GM18868 (cell line): Measurements from ENCODE around the gene BCL2A1.
"Not testable (repeated sequence)": the region's sequence is repeated elsewhere in the genome, so short reads cannot be mapped to it uniquely, and the experiment has no call there.

Experiments used
- ATAC-seq: cut with Tn5 transposase; IDR thresholded peaks from one replicate; pipeline ENCODE4 v1.9.1; 2021; ENCODE audit warnings: mild to moderate bottlenecking, moderate library complexity; ENCODE audit not compliant: unreplicated experiment

Gene BCL2A1

GRCh38 chr15:79926116-79926515 lies 44.9 kb downstream of the BCL2A1 start:
- ATAC-seq: not testable (repeated sequence)

- no peak for ATAC-seq
Observed at GRCh38 chr15:79924379-79924778, 46.6 kb downstream of the BCL2A1 start.

DNA sequence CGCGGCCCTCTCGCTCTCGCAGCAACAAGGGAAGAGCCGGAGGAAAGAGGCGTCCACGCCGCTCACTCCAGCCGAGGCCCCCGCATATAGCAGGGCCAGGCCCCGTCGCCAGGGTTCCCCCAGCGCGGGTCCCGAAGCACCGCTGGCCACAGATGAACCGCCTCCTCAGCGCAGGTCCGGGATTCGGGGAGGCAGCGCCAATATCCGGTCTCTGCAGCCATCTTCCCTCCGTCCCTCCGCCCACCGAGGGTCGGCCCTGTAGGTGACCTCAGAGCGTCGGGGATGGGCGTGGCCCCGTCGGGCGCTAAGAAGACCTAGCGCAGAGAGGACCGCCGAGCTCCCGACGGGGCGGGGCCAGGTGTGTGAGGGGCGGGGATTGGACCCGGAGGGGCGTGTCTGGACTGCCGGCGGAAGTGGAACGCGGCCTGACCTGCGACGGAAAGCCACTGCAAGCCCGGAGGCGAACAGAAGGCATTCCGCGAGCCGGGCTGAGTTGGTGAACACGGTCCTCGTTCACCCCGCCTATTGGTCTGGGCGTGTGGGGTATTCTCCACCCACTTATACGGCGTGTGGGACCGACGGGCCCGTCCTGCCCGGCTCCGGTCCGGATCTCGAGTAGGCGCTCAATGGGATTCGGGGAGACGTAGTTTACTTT lies 47.4 kb downstream of the BCL2A1 start:
- ATAC-seq: peak; percentile 95

GRCh38 chr15:79923079-79923514 lies 47.9 kb downstream of the BCL2A1 start:
- ATAC-seq: peak; percentile 40

DNA sequence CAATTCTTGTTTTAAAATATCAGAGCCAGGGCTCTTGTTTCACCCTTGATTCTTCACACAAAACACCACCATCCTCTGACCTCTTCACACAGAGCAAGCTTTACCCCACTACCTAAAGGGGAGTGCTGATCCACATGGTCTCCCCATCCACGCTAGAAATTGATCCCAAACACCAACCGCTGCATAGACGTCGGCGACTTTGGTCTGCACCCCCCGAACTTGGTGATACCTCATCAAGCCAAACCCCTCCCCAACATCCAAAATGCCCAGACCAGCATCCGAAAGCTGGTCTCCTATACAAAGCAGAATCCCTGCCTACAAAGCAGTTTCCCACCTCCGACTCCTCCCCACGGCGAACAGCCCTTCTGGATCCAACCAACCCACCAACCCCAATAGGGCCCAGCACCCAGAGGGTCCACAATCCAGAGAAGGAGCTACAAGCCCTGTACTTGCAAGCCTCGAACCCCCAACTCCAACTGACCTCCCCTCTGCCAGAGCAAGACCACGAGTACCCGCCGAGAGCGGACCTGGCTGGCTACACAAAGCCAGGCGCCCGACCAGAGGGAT lies 48.4 kb downstream of the BCL2A1 start:
- no peak for ATAC-seq

DNA sequence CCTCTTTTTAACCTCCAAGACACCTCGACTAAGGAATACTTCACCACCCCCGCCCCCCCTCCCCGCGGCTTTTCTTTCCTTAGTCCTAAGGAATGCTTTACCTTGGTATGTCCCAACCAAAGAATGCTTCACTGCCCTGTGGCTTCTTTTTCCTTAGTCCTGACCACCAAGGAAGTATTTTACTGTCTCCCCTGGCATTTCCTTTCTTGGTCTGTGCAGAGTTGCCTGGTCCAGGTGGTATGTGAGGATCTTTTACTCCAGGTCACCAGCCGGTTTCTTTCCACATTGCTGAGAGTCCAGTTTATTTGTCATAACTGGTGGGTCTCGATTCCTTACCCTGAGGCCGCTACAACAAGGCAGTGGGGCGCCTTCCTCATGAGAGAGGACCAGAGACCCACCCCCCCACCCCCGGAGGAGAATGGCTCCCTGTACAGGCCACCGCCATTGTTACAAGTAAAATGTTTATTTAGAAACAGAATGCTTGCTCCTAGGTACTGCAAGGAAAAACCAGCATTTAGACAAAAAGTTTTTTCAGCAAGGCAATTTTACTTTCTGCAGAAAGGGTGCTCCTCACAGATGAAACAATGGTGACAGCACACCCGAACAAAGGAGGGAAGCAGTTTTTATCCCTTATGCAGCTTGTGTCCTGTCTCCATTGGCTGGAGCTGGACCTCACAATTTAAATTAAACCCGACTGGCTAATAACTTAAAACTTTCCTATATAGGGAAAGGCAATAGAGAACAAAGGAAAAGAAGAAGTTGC lies 51.1 kb downstream of the BCL2A1 start:
- no peak for ATAC-seq

GRCh38 chr15:79919090-79919748 lies 51.8 kb downstream of the BCL2A1 start:
- no peak for ATAC-seq

GRCh38 chr15:79918278-79918677 lies 52.7 kb downstream of the BCL2A1 start:
- ATAC-seq: no peak

DNA sequence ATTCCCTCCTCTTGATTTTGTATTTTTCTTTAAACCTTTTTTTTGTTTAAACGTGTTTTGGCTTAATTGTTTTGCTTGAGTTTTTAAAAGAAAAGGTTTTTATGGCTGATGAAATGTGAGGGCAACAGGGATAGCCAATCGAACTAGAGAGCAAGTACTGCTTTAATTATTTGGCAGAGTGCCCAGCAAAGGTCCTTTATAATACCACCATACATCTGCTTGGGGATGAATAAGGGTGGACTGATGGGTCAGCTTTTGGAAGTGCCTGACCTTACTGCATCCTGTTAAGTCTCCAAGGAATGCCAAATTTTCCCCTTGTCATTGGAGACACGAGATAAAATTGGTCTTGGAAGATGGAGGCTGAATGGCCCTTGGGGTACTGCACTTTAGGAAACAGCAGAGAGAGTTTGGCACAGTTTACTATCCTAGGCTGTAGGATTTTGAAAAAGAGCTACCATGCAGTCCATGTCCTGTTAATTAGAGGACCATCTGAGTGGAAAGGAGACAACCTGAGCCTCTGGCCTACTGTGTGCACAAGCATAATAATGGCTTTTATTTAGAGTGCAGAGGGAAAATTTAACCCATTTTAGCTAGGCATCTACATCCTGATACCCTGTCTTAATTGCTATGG lies 54.4 kb downstream of the BCL2A1 start:
- ATAC-seq: no peak

- ATAC-seq: not testable (repeated sequence)
Observed at GRCh38 chr15:79915776-79916501, 55.1 kb downstream of the BCL2A1 start.

GRCh38 chr15:79914728-79915127 lies 56.3 kb downstream of the BCL2A1 start:
- no peak for ATAC-seq
